OCI-LY7 (cell line): ENCODE measurements around the gene DUSP18. TPM values are rescaled to one million over a fixed set of nuclear protein-coding genes. Genes with fewer than 3 reads are reported as not detected.

ENCODE experiments used
- Bru-seq: library from RNA; stranded (reverse); fragments of 400-500 nt; gene quantifications from one replicate; lab custom pipeline; 2021; lab: Mats Ljungman, UMichigan
- BruChase-seq, 2 experiments: library from RNA; stranded (reverse); fragments of 400-500 nt; gene quantifications; one replicate each; lab custom pipeline; 2021; lab: Mats Ljungman, UMichigan
- BruUV-seq: library from RNA; stranded (reverse); fragments of 400-500 nt; replicated peaks from 2 replicates; lab custom pipeline; 2021; lab: Mats Ljungman, UMichigan
- CTCF ChIA-PET: fragments of 300-600 bp; sonication (Branson Sonifier 250); formaldehyde crosslinking; loops from one replicate; lab custom pipeline; 2022; ENCODE audit warnings: antibody characterized with exemption; ENCODE audit not compliant: unreplicated experiment; lab: Charles Lee
- POLR2A ChIA-PET: fragments of 300-600 bp; sonication (Branson Sonifier 250); formaldehyde crosslinking; loops from one replicate; lab custom pipeline; 2022; ENCODE audit warnings: antibody characterized with exemption; lab: Charles Lee
- DNase-seq: peaks from one replicate; pipeline ENCODE4 v3.0.0-alpha.2; 2015; ENCODE audit warnings: low spot score
- H2AFZ ChIP-seq: fragments of 200-600 bp; sonication (generic), shearing (Covaris generic); 2 replicates; pipeline ENCODE4 v1.6.1; 2014; ENCODE audit warnings: mild to moderate bottlenecking, antibody characterized with exemption, low read length, moderate library complexity
- H3K27ac ChIP-seq: fragments of 200-600 bp; sonication (generic); 2 replicates; pipeline ENCODE4 v1.5.1; 2014; ENCODE audit warnings: mixed run types, low read depth, mild to moderate bottlenecking, moderate library complexity, low read length, inconsistent platforms; ENCODE audit not compliant: poor library complexity, severe bottlenecking
- H3K36me3 ChIP-seq: fragments of 200-600 bp; sonication (generic); 2 replicates; pipeline ENCODE4 v1.6.1; 2014; ENCODE audit warnings: mild to moderate bottlenecking, antibody characterized with exemption, low read length, moderate library complexity, mixed read lengths; ENCODE audit not compliant: insufficient read depth
- H3K4me1 ChIP-seq: fragments of 200-600 bp; sonication (generic); 2 replicates; pipeline ENCODE4 v1.5.1; 2014; ENCODE audit warnings: mild to moderate bottlenecking, low read length; ENCODE audit not compliant: insufficient read depth, poor library complexity, severe bottlenecking
- H3K4me2 ChIP-seq: fragments of 200-600 bp; sonication (generic); 2 replicates; pipeline ENCODE4 v1.6.1; 2014; ENCODE audit warnings: mild to moderate bottlenecking, low read length
- H3K4me3 ChIP-seq: fragments of 200-600 bp; sonication (generic); 2 replicates; pipeline ENCODE4 v1.5.1; 2014; ENCODE audit warnings: mild to moderate bottlenecking, low read depth, low read length; ENCODE audit not compliant: poor library complexity, severe bottlenecking
- H3K79me2 ChIP-seq: fragments of 200-600 bp; sonication (generic); 2 replicates; pipeline ENCODE4 v1.6.1; 2016; ENCODE audit warnings: low read depth, mild to moderate bottlenecking, low read length, moderate library complexity, mixed read lengths; ENCODE audit not compliant: insufficient read depth
- H3K9me2 ChIP-seq: fragments of 200-600 bp; sonication (generic); 2 replicates; pipeline ENCODE4 v1.6.1; 2016; ENCODE audit warnings: mild to moderate bottlenecking, low read length, mixed read lengths; ENCODE audit not compliant: insufficient read depth
- H3K9me3 ChIP-seq: fragments of 200-600 bp; sonication (generic); 2 replicates; pipeline ENCODE4 v1.6.1; 2014; ENCODE audit warnings: mild to moderate bottlenecking, mixed run types, low read length, mixed read lengths
- H4K20me1 ChIP-seq: fragments of 200-600 bp; sonication (generic); 2 replicates; pipeline ENCODE4 v1.6.1; 2014; ENCODE audit warnings: mild to moderate bottlenecking, antibody characterized with exemption, low read length, moderate library complexity, mixed read lengths; ENCODE audit not compliant: insufficient read depth
- CTCF ChIP-seq: fragments of 200-600 bp; sonication (generic); conservative IDR thresholded peaks from 2 replicates; pipeline ENCODE4 v1.5.1; 2014; ENCODE audit warnings: mild to moderate bottlenecking, antibody characterized with exemption, low read length, moderate library complexity, mixed read lengths
- EZH2phosphoT487 ChIP-seq: fragments of 200-600 bp; sonication (generic); IDR thresholded peaks from 2 replicates; pipeline ENCODE4 v1.6.1; 2018; ENCODE audit warnings: low read depth, borderline replicate concordance, mild to moderate bottlenecking, mixed run types, antibody characterized with exemption, low read length, moderate library complexity, mixed read lengths
- intact Hi-C: fragments of 100-400 bp; cut with micrococcal nuclease; formaldehyde crosslinking; loops from one replicate; pipeline ENCODE4 v1.10.0; 2022; ENCODE audit not compliant: unreplicated experiment
- long read RNA-seq: library from polyadenylated mRNA; stranded (forward); transcript quantifications from one replicate; pipeline ENCODE4 v2.0.0, GENCODE V29; 2022
- total RNA-seq, 2 experiments: library from RNA; depleted of rRNA in 1 of 2; stranded (reverse); fragments of >200 nt in 1 of 2; shearing (Covaris generic) in 1 of 2; gene quantifications; 2 replicates each; pipeline ENCODE4 v1.2.3, GENCODE V29; 2014 to 2022

The DUSP18 gene
- total RNA-seq (2014; rRNA removed; shearing (Covaris generic)) (2.2 and 5.0 TPM in 2 replicates), total RNA-seq (2022) (6.4 and 7.5 TPM in 2 replicates), Bru-seq, nascent RNA (percentile 43 among the genes with signal in this experiment), BruChase-seq, experiment 1, labeled RNA remaining after a 6-hour chase (percentile 59 among the genes with signal in this experiment), BruChase-seq, experiment 2, labeled RNA remaining after a 2-hour chase (percentile 65 among the genes with signal in this experiment)
- long read RNA-seq, transcript DUSP18-201 (2 exons, 2,479 nt) = major isoform, 5 of 15 reads
- long read RNA-seq, partial matches to known transcripts = 0 of 15 reads
- long read RNA-seq, other reads (novel, unspliced or antisense) = 8 of 15 reads

- Histone ChIP-seq H2AFZ (peak within 1 kb of the TSS; percentile 87), H3K4me2 (peak within 1 kb of the TSS; percentile 94), H3K4me3 (peak within 1 kb of the TSS; percentile 86), H3K36me3 (no peaks in the 10 kb centered on the region), H4K20me1 (no peaks in the 10 kb centered on the region), H3K9me3 (no peaks in the 10 kb centered on the region), H3K4me1 (peaks cover 8% of the 10 kb centered on the region), H3K27ac (no peak within 1 kb of the TSS), H3K9me2 (no peaks in the 10 kb centered on the region), H3K79me2 (no peaks in the 10 kb centered on the region)
- intact Hi-C loops = no loop called here
- CTCF ChIA-PET = no interaction called here
- POLR2A ChIA-PET = no interaction called here
- no TSS peak for BruUV-seq
- TF ChIP-seq CTCF (no peak), EZH2phosphoT487 (no peak)
- peak; percentile 87 for DNase-seq
Measured at GRCh38 chr22:30667494-30668385, at the start of gene DUSP18. TSS of gene DUSP18 (minus strand) at chr22:30667875. CDS start at chr22:30664003, 3,872 bp downstream.

- Histone ChIP-seq H3K36me3 (no peaks in the 10 kb centered on the region), H3K9me3 (no peaks in the 10 kb centered on the region), H3K79me2 (no peaks in the 10 kb centered on the region), H3K27ac (no peak overlapping the region), H3K9me2 (no peaks in the 10 kb centered on the region), H2AFZ (no peak overlapping the region), H3K4me3 (no peak overlapping the region), H3K4me2 (no peak overlapping the region), H3K4me1 (no peaks in the 10 kb centered on the region), H4K20me1 (no peaks in the 10 kb centered on the region)
- CTCF ChIA-PET = no interaction called here
- intact Hi-C loops = no loop called here
- no TSS peak for BruUV-seq
- no peak for TF ChIP-seq EZH2phosphoT487
- no peak for TF ChIP-seq CTCF
- POLR2A ChIA-PET = no interaction called here
- no peak for DNase-seq
Measured at GRCh38 chr22:30714062-30714461, 46.4 kb upstream of the DUSP18 start.
